ENCODE results near the gene IMPA2.

DNA sequence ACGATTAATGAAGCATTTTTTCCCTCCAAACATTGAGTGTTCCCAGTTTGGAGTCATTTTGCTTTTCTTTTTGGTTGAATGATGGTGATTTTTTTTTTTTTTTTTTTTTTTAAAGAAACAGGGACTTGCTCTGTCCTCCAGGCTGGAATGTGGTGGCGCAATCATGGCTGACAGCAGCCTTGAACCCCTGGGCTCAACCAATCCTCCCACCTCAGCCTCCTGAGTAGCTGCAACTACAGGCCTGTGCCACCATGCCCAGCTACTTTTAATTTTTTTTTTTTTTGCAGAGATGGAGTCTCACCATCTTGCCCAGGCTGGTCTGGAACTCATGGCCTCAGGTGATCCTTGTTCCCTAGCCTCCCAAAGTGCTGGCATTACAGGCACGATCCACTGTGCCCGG lies 46.2 kb downstream of the IMPA2 start:
- TF ChIP-seq NFIC (IDR thresholded peaks at IDR 0.05; ENCODE audit: low read depth, low read length) (no peak), BHLHE40 (IDR thresholded peaks at IDR 0.05; ENCODE audit: borderline replicate concordance in 1 of 2, low read depth in 2 of 2, low read length in 1 of 2) (no peak), ZNF274 (IDR thresholded peaks at IDR 0.05; ENCODE audit: insufficient read depth, insufficient read length) (no peak), POLR2A (IDR thresholded peaks at IDR 0.05; ENCODE audit: low read depth, low read length) (no peak)
- TF ChIP-seq, protein P1, sequence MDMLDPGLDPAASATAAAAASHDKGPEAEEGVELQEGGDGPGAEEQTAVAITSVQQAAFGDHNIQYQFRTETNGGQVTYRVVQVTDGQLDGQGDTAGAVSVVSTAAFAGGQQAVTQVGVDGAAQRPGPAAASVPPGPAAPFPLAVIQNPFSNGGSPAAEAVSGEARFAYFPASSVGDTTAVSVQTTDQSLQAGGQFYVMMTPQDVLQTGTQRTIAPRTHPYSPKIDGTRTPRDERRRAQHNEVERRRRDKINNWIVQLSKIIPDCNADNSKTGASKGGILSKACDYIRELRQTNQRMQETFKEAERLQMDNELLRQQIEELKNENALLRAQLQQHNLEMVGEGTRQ (IDR thresholded peaks at IDR 0.05; ENCODE audit: borderline replicate concordance, low read depth, low read length), result no peak
- TF ChIP-seq, protein P2, sequence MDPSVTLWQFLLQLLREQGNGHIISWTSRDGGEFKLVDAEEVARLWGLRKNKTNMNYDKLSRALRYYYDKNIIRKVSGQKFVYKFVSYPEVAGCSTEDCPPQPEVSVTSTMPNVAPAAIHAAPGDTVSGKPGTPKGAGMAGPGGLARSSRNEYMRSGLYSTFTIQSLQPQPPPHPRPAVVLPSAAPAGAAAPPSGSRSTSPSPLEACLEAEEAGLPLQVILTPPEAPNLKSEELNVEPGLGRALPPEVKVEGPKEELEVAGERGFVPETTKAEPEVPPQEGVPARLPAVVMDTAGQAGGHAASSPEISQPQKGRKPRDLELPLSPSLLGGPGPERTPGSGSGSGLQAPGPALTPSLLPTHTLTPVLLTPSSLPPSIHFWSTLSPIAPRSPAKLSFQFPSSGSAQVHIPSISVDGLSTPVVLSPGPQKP (IDR thresholded peaks at IDR 0.05; ENCODE audit: low read depth, low read length), result no peak

Measured in GM12878 (cell line).